SJCRH30 (cell line): ENCODE results near the gene SLC5A9. TPM values are rescaled to one million over a fixed set of nuclear protein-coding genes. Genes with fewer than 3 reads are reported as not detected.
A peak's percentile ranks its signal among the peaks of the same experiment; 100 is the strongest.

Experiments used
- DNase-seq, 2 experiments: peaks; one replicate each; pipeline ENCODE4 v3.0.0-alpha.2; 2015 to 2020
- H3K27ac ChIP-seq: fragments of 250-450 bp; sonication (Bioruptor Pico); 2 replicates; pipeline ENCODE4 v1.5.1; 2020; ENCODE audit warnings: mild to moderate bottlenecking, moderate library complexity
- H3K27me3 ChIP-seq: fragments of 250-450 bp; sonication (Bioruptor Pico); 2 replicates; pipeline ENCODE4 v1.5.1; 2020; ENCODE audit warnings: mild to moderate bottlenecking, moderate library complexity
- H3K36me3 ChIP-seq: fragments of 250-450 bp; sonication (Bioruptor Pico); 2 replicates; pipeline ENCODE4 v1.5.1; 2020; ENCODE audit warnings: mild to moderate bottlenecking, moderate library complexity
- H3K4me1 ChIP-seq: fragments of 250-450 bp; sonication (Bioruptor Pico); 2 replicates; pipeline ENCODE4 v1.5.1; 2020; ENCODE audit warnings: mild to moderate bottlenecking, moderate library complexity
- H3K4me3 ChIP-seq: fragments of 250-450 bp; sonication (Bioruptor Pico); 2 replicates; pipeline ENCODE4 v1.5.1; 2020; ENCODE audit warnings: mild to moderate bottlenecking, moderate library complexity
- H3K9me3 ChIP-seq: fragments of 250-450 bp; sonication (Bioruptor Pico); replicated peaks from 2 replicates; pipeline ENCODE4 v1.5.1; 2020; ENCODE audit warnings: mild to moderate bottlenecking, moderate library complexity
- total RNA-seq: library from RNA; depleted of rRNA; stranded (reverse); fragments of >200 nt; shearing (Covaris generic); gene quantifications from 2 replicates; pipeline ENCODE4 v1.2.3, GENCODE V29; 2014; rRNA removed

The SLC5A9 gene
- not detected in 2 replicates for total RNA-seq

- no peaks in the 10 kb centered on the region for H3K4me1 ChIP-seq
- no peaks in the 10 kb centered on the region for H3K9me3 ChIP-seq
- no peaks in the 10 kb centered on the region for H3K36me3 ChIP-seq
- H3K4me3 ChIP-seq, result no peak within 1 kb of the TSS
- H3K27me3 ChIP-seq, result peaks cover 5% of the 10 kb centered on the region
- no peak within 1 kb of the TSS for H3K27ac ChIP-seq
- no peak for DNase-seq
Measured at GRCh38 chr1:48222501-48223242, at the start of gene SLC5A9. Gene SLC5A9 (plus strand): TSS chr1:48222716. CDS start chr1:48222737, 21 bp downstream.

- Histone ChIP-seq H3K4me1 (no peaks in the 10 kb centered on the region), H3K9me3 (0 out of 2 replicates have a peak, but pooled peaks cover 3% of the 10 kb centered on the region), H3K27me3 (0 out of 2 replicates have a peak, but pooled peaks cover 4% of the 10 kb centered on the region), H3K27ac (no peak overlapping the region), H3K36me3 (no peaks in the 10 kb centered on the region), H3K4me3 (no peak overlapping the region)
- DNase-seq, result no peak
Measured at GRCh38 chr1:48175116-48175515, 47.4 kb upstream of the SLC5A9 start.

GRCh38 chr1:48177257-48177656, 45.3 kb upstream of the SLC5A9 start:
- no peak overlapping the region for H3K4me3 ChIP-seq
- no peak overlapping the region for H3K27ac ChIP-seq
- DNase-seq, result no peak
- no peaks in the 10 kb centered on the region for H3K36me3 ChIP-seq
- H3K4me1 ChIP-seq, result no peaks in the 10 kb centered on the region
- no peaks in the 10 kb centered on the region for H3K27me3 ChIP-seq
- 0 out of 2 replicates have a peak, but pooled peaks cover 3% of the 10 kb centered on the region for H3K9me3 ChIP-seq

GRCh38 chr1:48181669-48182367, 40.7 kb upstream of the SLC5A9 start:
- Histone ChIP-seq H3K4me1 (no peaks in the 10 kb centered on the region), H3K9me3 (no peaks in the 10 kb centered on the region), H3K4me3 (no peak overlapping the region), H3K27ac (no peak overlapping the region), H3K36me3 (no peaks in the 10 kb centered on the region), H3K27me3 (no peaks in the 10 kb centered on the region)
- DNase-seq, result no peak

GRCh38 chr1:48182439-48182838, 40.1 kb upstream of the SLC5A9 start:
- no peaks in the 10 kb centered on the region for H3K36me3 ChIP-seq
- no peak for DNase-seq
- no peaks in the 10 kb centered on the region for H3K27me3 ChIP-seq
- no peak overlapping the region for H3K27ac ChIP-seq
- H3K4me3 ChIP-seq, result no peak overlapping the region
- peaks cover under 1% of the 10 kb centered on the region; the same call in 1 of the 2 replicates for H3K9me3 ChIP-seq
- H3K4me1 ChIP-seq, result no peaks in the 10 kb centered on the region

- DNase-seq, result no peak
- H3K27ac ChIP-seq, result no peak overlapping the region
- H3K4me1 ChIP-seq, result no peaks in the 10 kb centered on the region
Measured at GRCh38 chr1:48186306-48186839, 36.1 kb upstream of the SLC5A9 start.

GRCh38 chr1:48187969-48188563, 34.5 kb upstream of the SLC5A9 start:
- Histone ChIP-seq H3K27me3 (no peaks in the 10 kb centered on the region), H3K36me3 (no peaks in the 10 kb centered on the region), H3K4me1 (no peaks in the 10 kb centered on the region), H3K9me3 (peaks cover 16% of the 10 kb centered on the region), H3K4me3 (no peak overlapping the region), H3K27ac (no peak overlapping the region)
- DNase-seq, result no peak

More at GRCh38 chr1:48186306-48186839, 36.1 kb upstream of the SLC5A9 start:
- H3K27me3 ChIP-seq, result no peaks in the 10 kb centered on the region
- peaks cover 16% of the 10 kb centered on the region for H3K9me3 ChIP-seq
- H3K4me3 ChIP-seq, result no peak overlapping the region
- H3K36me3 ChIP-seq, result no peaks in the 10 kb centered on the region

GRCh38 chr1:48190881-48191280, 31.6 kb upstream of the SLC5A9 start:
- no peak for DNase-seq
- Histone ChIP-seq H3K27ac (no peak overlapping the region), H3K9me3 (peaks cover 16% of the 10 kb centered on the region), H3K27me3 (no peaks in the 10 kb centered on the region), H3K36me3 (no peaks in the 10 kb centered on the region), H3K4me1 (no peaks in the 10 kb centered on the region), H3K4me3 (no peak overlapping the region)

- DNase-seq, result no peak
- H3K4me3 ChIP-seq, result no peak overlapping the region
- no peaks in the 10 kb centered on the region for H3K4me1 ChIP-seq
- H3K36me3 ChIP-seq, result no peaks in the 10 kb centered on the region
- H3K27me3 ChIP-seq, result peaks cover 3% of the 10 kb centered on the region; the same call in 1 of the 2 replicates
- no peaks in the 10 kb centered on the region; the same call in 1 of the 2 replicates for H3K9me3 ChIP-seq
- no peak overlapping the region for H3K27ac ChIP-seq
Measured at GRCh38 chr1:48194801-48195200, 27.7 kb upstream of the SLC5A9 start.

- Histone ChIP-seq H3K36me3 (no peaks in the 10 kb centered on the region), H3K27me3 (peaks cover 3% of the 10 kb centered on the region; the same call in 1 of the 2 replicates), H3K27ac (no peak overlapping the region), H3K9me3 (no peaks in the 10 kb centered on the region; the same call in 1 of the 2 replicates), H3K4me1 (no peaks in the 10 kb centered on the region), H3K4me3 (no peak overlapping the region)
- DNase-seq, result no peak
Measured at GRCh38 chr1:48196237-48196636, 26.3 kb upstream of the SLC5A9 start.

- DNase-seq, result no peak
- Histone ChIP-seq H3K27me3 (peaks cover 3% of the 10 kb centered on the region; the same call in 1 of the 2 replicates), H3K4me1 (no peaks in the 10 kb centered on the region), H3K36me3 (no peaks in the 10 kb centered on the region), H3K27ac (no peak overlapping the region), H3K9me3 (no peaks in the 10 kb centered on the region), H3K4me3 (no peak overlapping the region)
Measured at GRCh38 chr1:48198970-48199369, 23.5 kb upstream of the SLC5A9 start.

- Histone ChIP-seq H3K4me1 (no peaks in the 10 kb centered on the region), H3K36me3 (no peaks in the 10 kb centered on the region), H3K9me3 (no peaks in the 10 kb centered on the region), H3K27ac (no peak overlapping the region), H3K4me3 (no peak overlapping the region), H3K27me3 (peaks cover 3% of the 10 kb centered on the region; the same call in 1 of the 2 replicates)
- DNase-seq, result no peak
Measured at GRCh38 chr1:48200166-48200900, 22.2 kb upstream of the SLC5A9 start.

- H3K36me3 ChIP-seq, result no peaks in the 10 kb centered on the region
- H3K9me3 ChIP-seq, result no peaks in the 10 kb centered on the region
- peak; percentile 65 to 84 for DNase-seq
- H3K27ac ChIP-seq, result no peak overlapping the region
- peaks cover 3% of the 10 kb centered on the region; the same call in 1 of the 2 replicates for H3K27me3 ChIP-seq
- no peak overlapping the region for H3K4me3 ChIP-seq
- H3K4me1 ChIP-seq, result no peaks in the 10 kb centered on the region
Measured at GRCh38 chr1:48202030-48202752, 20.3 kb upstream of the SLC5A9 start.
